Hippocampal formation (tissue), 2 donors: ENCODE measurements around the gene RRP12.

Experiments used
- DNase-seq, 2 donors: peaks; one replicate each; lab custom pipeline; 2025; lab: John Stamatoyannopoulos, UW

RRP12 gene

DNA sequence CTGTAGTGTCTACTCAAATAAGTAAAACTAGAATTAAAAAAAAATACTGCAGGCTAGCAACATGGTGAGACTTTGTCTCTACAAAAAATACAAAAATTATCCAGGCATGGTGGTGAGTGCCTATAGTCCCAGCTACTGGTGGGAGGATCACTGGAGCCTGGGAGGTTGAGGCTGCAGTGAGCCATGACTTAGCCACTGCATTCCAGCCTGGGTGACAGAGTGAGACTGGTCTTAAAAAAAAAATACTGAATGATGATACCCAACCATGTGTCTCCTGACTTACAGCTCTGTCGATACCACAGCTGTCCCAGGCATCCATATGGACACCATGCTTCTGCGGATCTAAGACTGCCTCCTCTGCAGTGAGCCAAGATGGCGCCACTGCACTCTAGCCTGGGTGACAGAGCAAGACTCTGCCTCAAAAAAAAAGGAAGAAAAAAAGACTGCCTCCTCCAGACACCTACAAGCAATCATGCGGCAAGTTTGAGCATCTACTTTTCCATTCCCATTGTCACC lies 90.0 kb downstream of the RRP12 start:
- DNase-seq, result no peak

DNA sequence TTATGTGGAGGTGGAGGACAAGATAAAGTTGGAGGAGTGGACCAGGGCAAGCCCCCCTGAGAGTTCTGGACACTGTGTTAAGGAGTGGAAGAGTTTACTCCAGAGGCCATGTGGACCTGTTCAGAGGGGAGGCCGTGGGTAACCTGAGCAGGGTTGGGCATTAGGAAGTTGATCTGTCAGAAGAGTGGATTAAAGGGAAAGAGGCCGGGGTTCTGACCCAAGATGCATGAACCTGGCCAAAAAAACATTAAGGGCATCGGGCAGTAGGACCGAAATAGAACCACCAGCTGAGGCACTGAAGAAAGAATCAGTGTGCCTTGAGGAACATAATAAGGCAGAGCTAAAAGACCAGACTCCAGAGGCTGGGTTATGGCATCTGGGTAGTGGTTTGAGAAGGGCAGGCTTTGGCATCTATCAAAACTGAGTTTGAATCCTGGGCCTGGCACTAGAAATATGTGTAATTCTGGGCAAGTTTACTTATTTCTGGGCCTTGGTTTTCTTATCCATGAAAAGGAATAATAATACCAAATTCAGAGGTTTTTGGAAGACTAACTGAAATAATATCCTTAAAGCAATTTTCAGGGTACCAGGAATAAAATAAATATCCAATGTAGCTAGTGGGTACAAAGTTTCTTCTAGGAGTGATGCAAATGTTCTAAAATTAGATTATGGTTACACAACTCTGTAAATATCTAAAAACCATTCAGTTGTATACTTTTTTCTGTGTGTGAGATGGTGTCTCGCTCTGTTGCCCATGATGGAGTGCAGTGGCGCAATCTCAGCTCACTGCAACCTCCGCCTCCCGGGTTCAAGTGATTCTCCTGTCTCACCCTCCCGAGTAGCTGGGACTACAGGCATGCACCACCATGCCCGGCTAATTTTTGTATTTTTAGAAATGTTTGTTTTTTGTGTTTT lies 93.0 kb downstream of the RRP12 start:
- no peak for DNase-seq

DNA sequence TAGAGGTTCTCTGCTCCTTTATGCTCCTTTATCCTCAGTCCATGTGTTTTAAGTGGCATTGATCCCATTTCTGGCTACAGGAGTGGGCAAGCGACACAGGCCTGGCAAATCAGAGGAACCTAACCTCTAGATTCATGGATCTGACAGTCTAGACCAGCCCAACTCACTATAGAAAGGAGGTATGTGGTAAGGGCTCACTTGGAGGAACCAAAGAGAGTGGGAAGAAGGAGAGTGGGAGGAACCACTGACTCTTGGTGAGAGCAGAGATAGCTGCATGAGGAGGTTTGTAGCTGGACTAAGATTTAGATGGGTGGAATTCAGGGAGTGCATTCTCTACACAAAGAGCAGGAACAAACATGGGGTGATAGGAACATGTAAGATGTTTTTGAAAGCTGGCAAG lies 93.7 kb downstream of the RRP12 start:
- no peak for DNase-seq
